ENCODE results near the gene PPP1R11. TPM values are rescaled to one million over a fixed set of nuclear protein-coding genes. Genes with fewer than 3 reads are reported as not detected.

Gene PPP1R11
- 53.0 TPM for polyA plus RNA-seq (2012; ENCODE audit: insufficient read length, low read depth)

DNA sequence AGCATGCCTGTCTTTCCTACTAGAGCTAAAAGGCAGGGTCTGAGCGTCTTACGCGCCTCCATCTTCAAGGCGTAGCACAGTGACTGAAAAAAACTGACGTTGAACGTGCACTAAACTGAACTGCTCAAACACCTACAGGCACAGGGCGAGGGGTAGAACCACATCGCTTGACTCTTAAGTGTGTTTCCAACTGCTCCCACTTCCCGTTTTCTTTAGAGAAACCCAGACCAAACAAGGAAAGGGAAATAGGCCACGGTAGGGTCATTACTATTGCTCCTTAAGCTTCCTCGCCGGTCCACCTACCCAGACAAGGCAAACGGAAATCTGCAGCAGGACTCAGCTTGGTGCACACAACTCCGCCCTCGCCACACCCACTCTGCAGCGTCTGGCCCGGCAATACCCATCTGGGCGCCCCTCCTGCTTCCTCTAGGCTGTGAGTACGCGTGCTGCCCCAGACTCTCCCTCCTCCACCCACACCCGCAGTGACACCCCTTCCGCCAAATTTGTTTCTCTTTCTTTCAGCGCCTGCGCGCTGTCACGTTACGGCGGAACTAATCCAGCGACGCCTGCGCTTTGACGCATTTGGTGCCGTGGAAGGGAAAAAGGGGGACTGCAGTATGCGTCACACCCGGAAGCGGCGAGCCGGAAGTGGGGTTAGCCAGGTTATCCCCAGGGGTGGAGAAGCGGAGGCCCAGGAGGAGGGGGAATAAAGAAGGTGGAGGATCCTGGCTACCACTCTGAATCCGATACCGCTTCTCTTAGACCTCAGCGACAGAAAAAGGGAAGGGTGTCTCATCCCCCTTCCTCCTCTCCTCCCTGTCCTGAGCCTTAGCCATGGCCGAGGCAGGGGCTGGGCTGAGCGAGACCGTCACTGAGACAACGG, at the start of gene PPP1R11:
PPP1R11 (plus strand) TSS at position 622 of the 883 bp plus-strand sequence; CDS start at position 835, 213 bp downstream.
- peak; percentile 87; the same call in 1 of the 2 replicates for TF ChIP-seq POLR2AphosphoS5 (IDR thresholded peaks at IDR 0.05; ENCODE audit: low read depth, low read length)
- TF ChIP-seq TAF1 (IDR thresholded peaks at IDR 0.05; ENCODE audit: borderline replicate concordance, insufficient read depth, low read length) = peak; percentile 85; the same call in 1 of the 2 replicates
- TF ChIP-seq FOXP2 (optimal IDR thresholded peaks at IDR 0.05; ENCODE audit: borderline replicate concordance, extremely low read depth, extremely low read length, insufficient read depth) = peak; percentile 94
- TF ChIP-seq SIN3A (IDR thresholded peaks at IDR 0.05; ENCODE audit: borderline replicate concordance, insufficient read depth, low read length) = peak; percentile 92
- 0 out of 4 replicates have a peak, but pooled peaks of 1 of the 2 experiments have one; percentile 31 for TF ChIP-seq REST (IDR thresholded peaks at IDR 0.05; ENCODE audit: insufficient read depth in 1 of 2, low read depth in 2 of 2, low read length in 2 of 2)

DNA sequence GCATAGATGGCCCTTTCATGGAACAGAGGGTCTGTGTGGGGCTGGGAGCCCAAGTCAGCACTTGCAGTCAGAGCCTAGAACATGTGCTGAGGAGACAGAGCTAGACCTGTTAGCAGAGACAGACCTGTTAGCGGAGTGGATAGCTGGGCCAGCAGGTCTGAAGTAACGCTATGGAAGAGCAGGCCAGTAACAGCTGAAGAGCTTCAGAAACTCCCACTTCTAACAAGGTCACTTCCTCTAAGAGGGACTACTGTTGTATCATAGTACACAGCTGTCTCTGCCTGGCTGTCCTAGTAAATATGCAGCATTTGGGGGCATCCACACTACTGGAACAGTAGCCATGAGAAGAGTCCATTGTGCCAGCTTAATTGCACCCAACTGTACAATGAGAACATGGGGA, 47.2 kb upstream of the PPP1R11 start:
- TF ChIP-seq TAF1 (IDR thresholded peaks at IDR 0.05; ENCODE audit: borderline replicate concordance, insufficient read depth, low read length) (no peak), SIN3A (IDR thresholded peaks at IDR 0.05; ENCODE audit: borderline replicate concordance, insufficient read depth, low read length) (no peak), POLR2AphosphoS5 (IDR thresholded peaks at IDR 0.05; ENCODE audit: low read depth, low read length) (no peak), REST (IDR thresholded peaks at IDR 0.05; ENCODE audit: insufficient read depth in 1 of 2, low read depth in 2 of 2, low read length in 2 of 2) (no peak), FOXP2 (optimal IDR thresholded peaks at IDR 0.05; ENCODE audit: borderline replicate concordance, extremely low read depth, extremely low read length, insufficient read depth) (no peak)

- TF ChIP-seq REST (IDR thresholded peaks at IDR 0.05; ENCODE audit: insufficient read depth in 1 of 2, low read depth in 2 of 2, low read length in 2 of 2) (no peak), FOXP2 (optimal IDR thresholded peaks at IDR 0.05; ENCODE audit: borderline replicate concordance, extremely low read depth, extremely low read length, insufficient read depth) (no peak), SIN3A (IDR thresholded peaks at IDR 0.05; ENCODE audit: borderline replicate concordance, insufficient read depth, low read length) (no peak)
Observed at GRCh38 chr6:30020626-30021025, 46.4 kb upstream of the PPP1R11 start.

DNA sequence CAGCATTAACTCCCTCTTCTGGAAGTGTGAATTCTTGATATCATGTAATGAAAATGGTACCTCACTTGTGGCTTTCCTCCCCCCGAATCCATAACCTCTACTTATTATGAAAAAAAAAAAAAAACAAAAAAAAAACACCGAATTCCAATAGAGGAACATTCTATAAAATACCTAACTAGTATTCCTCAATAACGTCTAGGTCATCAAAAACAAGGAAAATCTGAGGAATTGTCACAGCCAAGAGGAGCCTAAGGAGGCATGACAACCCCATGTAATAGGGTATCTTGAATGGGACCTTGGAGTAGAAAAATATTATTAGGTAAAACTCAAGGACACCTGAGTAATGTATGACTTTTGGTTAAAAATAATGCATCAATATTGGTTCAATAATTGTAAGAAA, 44.8 kb upstream of the PPP1R11 start:
- TF ChIP-seq SIN3A (IDR thresholded peaks at IDR 0.05; ENCODE audit: borderline replicate concordance, insufficient read depth, low read length) (no peak), FOXP2 (optimal IDR thresholded peaks at IDR 0.05; ENCODE audit: borderline replicate concordance, extremely low read depth, extremely low read length, insufficient read depth) (no peak), REST (IDR thresholded peaks at IDR 0.05; ENCODE audit: insufficient read depth in 1 of 2, low read depth in 2 of 2, low read length in 2 of 2) (no peak), POLR2AphosphoS5 (IDR thresholded peaks at IDR 0.05; ENCODE audit: low read depth, low read length) (no peak), TAF1 (IDR thresholded peaks at IDR 0.05; ENCODE audit: borderline replicate concordance, insufficient read depth, low read length) (no peak)

Measured in PFSK-1 (cell line).